Stomach (tissue), 9 donors: ENCODE results near the gene MSH4. TPM values are rescaled to one million over a fixed set of nuclear protein-coding genes. Genes with fewer than 3 reads are reported as not detected.

Experiments
- DNase-seq, 2 donors: peaks; one replicate each; pipeline versions ENCODE4 v3.0.0 to v3.0.0-alpha.2; 2013 to 2019
- H3K27ac ChIP-seq, 5 donors: fragments of 200-600 bp in 4 of 5; sonication (generic) in 4 of 5; one replicate each; pipeline ENCODE4 v1.5.1; 2013 to 2019; ENCODE audit warnings: mild to moderate bottlenecking in 1 of 5, moderate library complexity in 1 of 5
- H3K27me3 ChIP-seq, 3 donors: fragments of 200-600 bp; sonication (generic); one replicate each; pipeline ENCODE4 v1.5.1; 2017 to 2019; ENCODE audit warnings: mixed run types in 1 of 3
- H3K36me3 ChIP-seq, 4 donors: fragments of 200-600 bp; sonication (generic); 1 replicate in 3 of 4; 2 replicates in 1 of 4; pipeline ENCODE4 v1.5.1; 2016 to 2019
- H3K4me1 ChIP-seq, 4 donors: fragments of 200-600 bp; sonication (generic); one replicate each; pipeline ENCODE4 v1.5.1; 2016 to 2019
- H3K4me3 ChIP-seq, 4 donors: fragments of 200-600 bp; sonication (generic) in 3 of 4; one replicate each; pipeline ENCODE4 v1.5.1; 2016 to 2019; ENCODE audit warnings: mild to moderate bottlenecking in 1 of 4
- H3K9me3 ChIP-seq, 4 donors: fragments of 200-600 bp; sonication (generic); one replicate each; pipeline ENCODE4 v1.5.1; 2016 to 2019
- CTCF ChIP-seq, 7 experiments: fragments of 450-650 bp in 4 of 7; fragments of 200-600 bp in 3 of 7; sonication (generic) in 3 of 7; IDR thresholded peaks; one replicate each; pipeline ENCODE4 v1.5.1; 2016 to 2019; ENCODE audit warnings: antibody characterized with exemption in 7 of 7, control low read depth in 2 of 7, mild to moderate bottlenecking in 1 of 7
- EP300 ChIP-seq: sonication (generic); formaldehyde crosslinking; IDR thresholded peaks from one replicate; pipeline ENCODE4 v1.6.1; 2017; ENCODE audit warnings: antibody characterized with exemption
- POLR2A ChIP-seq, 4 donors: fragments of 450-650 bp; IDR thresholded peaks; one replicate each; pipeline ENCODE4 v1.6.1; 2016; ENCODE audit warnings: antibody characterized with exemption in 4 of 4, control low read depth in 2 of 4, mild to moderate bottlenecking in 1 of 4, moderate library complexity in 1 of 4
- POLR2AphosphoS5 ChIP-seq, 3 donors: sonication (generic); formaldehyde crosslinking; IDR thresholded peaks; one replicate each; pipeline ENCODE4 v1.6.1; 2016; ENCODE audit warnings: antibody characterized with exemption in 3 of 3
- WGBS, 5 donors: extraction: QIAGEN DNeasy Blood & Tissue Kit in 3 of 5; methylation state at CpG; one replicate each; pipeline versions ENCODE4 v1.1.5 to v1.1.7; 2013 to 2018; 5-methylcytosine and 5-hydroxymethylcytosine counted together
- intact Hi-C: fragments of 100-400 bp; cut with DNase I; formaldehyde crosslinking; loops from one replicate; pipeline ENCODE4 v1.15.1; 2023; ENCODE audit warnings: low total_unique reads
- polyA plus RNA-seq, 3 donors: library from polyadenylated mRNA; stranded (reverse); fragments of 200-250 nt; gene quantifications; one replicate each; pipeline ENCODE4 v1.2.3, GENCODE V29; 2013
- total RNA-seq, 5 donors: library from RNA; depleted of rRNA; stranded (reverse); fragments of >200 nt; gene quantifications; one replicate each; pipeline versions ENCODE4 v1.1.0 to v1.2.3, GENCODE V29; 2014 to 2016
- donor health status: healthy with polysubstance abuse.
- donor health status: Bipolar disorder and iron deficiency.
- donor health status: healthy.

MSH4 gene
- total and polyA plus RNA-seq, 8 donors = 0.14 to 0.30 (median 0.18) TPM; not detected in 5

GRCh38 chr1:75855010-75855409, 58.3 kb downstream of the MSH4 start:
- H3K4me1 ChIP-seq = no peaks in the 10 kb centered on the region
- 64 to 72% (median 69%) methylated on average over 2 of the region's 2 CpGs for WGBS, 5 donors
- TF ChIP-seq EP300 (no peak), POLR2AphosphoS5 (IDR thresholded peaks at IDR 0.05) (no peak), POLR2A (IDR thresholded peaks at IDR 0.05) (no peak), CTCF (IDR thresholded peaks at IDR 0.05) (no peak)

GRCh38 chr1:75855734-75856133, 59.1 kb downstream of the MSH4 start:
- TF ChIP-seq POLR2A (IDR thresholded peaks at IDR 0.05) (no peak), POLR2AphosphoS5 (IDR thresholded peaks at IDR 0.05) (no peak), CTCF (IDR thresholded peaks at IDR 0.05) (no peak), EP300 (no peak)
- H3K4me1 ChIP-seq = no peaks in the 10 kb centered on the region
- intact Hi-C loops = no loop called here
- no peak overlapping the region for H3K27ac ChIP-seq
- DNase-seq = no peak
- H3K9me3 ChIP-seq = no peaks in the 10 kb centered on the region
- H3K27me3 ChIP-seq = no peaks in the 10 kb centered on the region
- H3K4me3 ChIP-seq = no peak overlapping the region
- H3K36me3 ChIP-seq = no peaks in the 10 kb centered on the region

More at GRCh38 chr1:75855010-75855409, 58.3 kb downstream of the MSH4 start:
- H3K27ac ChIP-seq = no peak overlapping the region
- H3K4me3 ChIP-seq = no peak overlapping the region
- DNase-seq = no peak
- H3K9me3 ChIP-seq = no peaks in the 10 kb centered on the region
- no peaks in the 10 kb centered on the region for H3K36me3 ChIP-seq
- no peaks in the 10 kb centered on the region for H3K27me3 ChIP-seq
- intact Hi-C loops = no loop called here

- Histone ChIP-seq H3K4me1 (no peaks in the 10 kb centered on the region), H3K4me3 (no peak overlapping the region), H3K36me3 (no peaks in the 10 kb centered on the region), H3K27me3 (no peaks in the 10 kb centered on the region), H3K27ac (no peak overlapping the region), H3K9me3 (no peaks in the 10 kb centered on the region)
- intact Hi-C loops = no loop called here
- TF ChIP-seq EP300 (no peak), POLR2A (IDR thresholded peaks at IDR 0.05) (no peak), POLR2AphosphoS5 (IDR thresholded peaks at IDR 0.05) (no peak), CTCF (IDR thresholded peaks at IDR 0.05) (no peak)
- peak in 1 of 2 donors; percentile 1 for DNase-seq
- WGBS, 5 donors = 56 to 67% (median 58%) methylated on average over 6 of the region's 6 CpGs
Measured at GRCh38 chr1:75861831-75862230, 65.1 kb downstream of the MSH4 start.

- Histone ChIP-seq H3K27me3 (no peaks in the 10 kb centered on the region), H3K36me3 (no peaks in the 10 kb centered on the region), H3K27ac (no peak overlapping the region), H3K9me3 (no peaks in the 10 kb centered on the region), H3K4me1 (no peaks in the 10 kb centered on the region), H3K4me3 (no peak overlapping the region)
- 36 to 62% (median 49%) methylated on average over 1 of the region's 1 CpG for WGBS, 5 donors
- intact Hi-C loops = no loop called here
- no peak for DNase-seq
- TF ChIP-seq POLR2AphosphoS5 (IDR thresholded peaks at IDR 0.05) = no peak
- TF ChIP-seq EP300 = no peak
Measured at GRCh38 chr1:75870951-75871350, 74.3 kb downstream of the MSH4 start.

GRCh38 chr1:75879985-75880384, 83.3 kb downstream of the MSH4 start:
- H3K9me3 ChIP-seq = no peaks in the 10 kb centered on the region
- no peaks in the 10 kb centered on the region for H3K4me1 ChIP-seq
- H3K36me3 ChIP-seq = no peaks in the 10 kb centered on the region
- intact Hi-C loops = no loop called here
- TF ChIP-seq POLR2AphosphoS5 (IDR thresholded peaks at IDR 0.05) = no peak
- no peak for TF ChIP-seq POLR2A (IDR thresholded peaks at IDR 0.05)
- no peak for TF ChIP-seq CTCF (IDR thresholded peaks at IDR 0.05)
- TF ChIP-seq EP300 = no peak
- 72 to 82% (median 80%) methylated on average over 1 of the region's 1 CpG for WGBS, 5 donors
- H3K27ac ChIP-seq = no peak overlapping the region
- H3K27me3 ChIP-seq = no peaks in the 10 kb centered on the region
- DNase-seq = no peak
- no peak overlapping the region for H3K4me3 ChIP-seq
